MM.1S (cell line): Measurements from ENCODE around the gene ANKRD44.

Experiments
- EZH2 ChIP-seq: fragments of 300-600 bp; sonication (generic); optimal IDR thresholded peaks from 2 replicates; pipeline ENCODE3; 2017; ENCODE audit warnings: low read depth, mild to moderate bottlenecking, antibody characterized with exemption, low read length, mixed read lengths
- EZH2phosphoT487 ChIP-seq: fragments of 300-600 bp; sonication (generic); IDR thresholded peaks from 2 replicates; pipeline ENCODE4 v1.6.1; 2018; ENCODE audit warnings: antibody characterized with exemption, low read length
- TF ChIP-seq, protein P1 (sequence below): fragments of 300-600 bp; sonication (generic); IDR thresholded peaks from 2 replicates; pipeline ENCODE4 v1.5.1; 2016; ENCODE audit warnings: antibody characterized with exemption, low read length, mixed read lengths

DNA sequence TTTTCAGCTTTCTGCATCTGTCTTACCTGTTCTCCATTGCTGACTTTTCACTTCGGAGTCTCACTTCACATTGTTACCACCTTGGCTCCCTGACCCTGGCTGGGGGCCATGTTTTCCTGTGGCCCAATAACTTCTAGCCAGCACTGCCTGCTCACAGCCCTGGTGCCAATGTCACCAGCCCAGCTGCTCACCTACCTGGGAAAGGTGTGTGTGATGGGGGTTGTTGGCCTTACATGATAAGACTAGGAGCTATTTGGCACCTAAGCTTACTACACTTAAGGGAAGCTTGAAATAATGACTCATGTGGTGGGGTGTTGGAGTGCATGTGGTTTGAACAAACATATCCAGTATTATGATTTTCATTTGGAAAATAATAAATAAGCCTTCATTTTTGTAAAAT, 346.6 kb downstream of the ANKRD44 start:
- TF ChIP-seq, protein P1, sequence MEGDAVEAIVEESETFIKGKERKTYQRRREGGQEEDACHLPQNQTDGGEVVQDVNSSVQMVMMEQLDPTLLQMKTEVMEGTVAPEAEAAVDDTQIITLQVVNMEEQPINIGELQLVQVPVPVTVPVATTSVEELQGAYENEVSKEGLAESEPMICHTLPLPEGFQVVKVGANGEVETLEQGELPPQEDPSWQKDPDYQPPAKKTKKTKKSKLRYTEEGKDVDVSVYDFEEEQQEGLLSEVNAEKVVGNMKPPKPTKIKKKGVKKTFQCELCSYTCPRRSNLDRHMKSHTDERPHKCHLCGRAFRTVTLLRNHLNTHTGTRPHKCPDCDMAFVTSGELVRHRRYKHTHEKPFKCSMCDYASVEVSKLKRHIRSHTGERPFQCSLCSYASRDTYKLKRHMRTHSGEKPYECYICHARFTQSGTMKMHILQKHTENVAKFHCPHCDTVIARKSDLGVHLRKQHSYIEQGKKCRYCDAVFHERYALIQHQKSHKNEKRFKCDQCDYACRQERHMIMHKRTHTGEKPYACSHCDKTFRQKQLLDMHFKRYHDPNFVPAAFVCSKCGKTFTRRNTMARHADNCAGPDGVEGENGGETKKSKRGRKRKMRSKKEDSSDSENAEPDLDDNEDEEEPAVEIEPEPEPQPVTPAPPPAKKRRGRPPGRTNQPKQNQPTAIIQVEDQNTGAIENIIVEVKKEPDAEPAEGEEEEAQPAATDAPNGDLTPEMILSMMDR: no peak
- no peak for TF ChIP-seq EZH2
- no peak for TF ChIP-seq EZH2phosphoT487
